ENCODE measurements around the gene FER1L5. TPM values are rescaled to one million over a fixed set of nuclear protein-coding genes. Genes with fewer than 3 reads are reported as not detected.

Gene FER1L5
- total RNA-seq, 1 experiment from 2014 or later, result 1.2 TPM

- no peak overlapping the region for H3K23ac ChIP-seq (ENCODE audit: insufficient read length, low read depth, low read length)
- no peak overlapping the region for H2AFZ ChIP-seq (ENCODE audit: low read length)
- Mint-ChIP-seq H3K27me3 (ENCODE audit: low read depth) (no peaks in the 10 kb centered on the region; the same call in 1 of the 2 replicates), H3K9me3 (no peaks in the 10 kb centered on the region; a peak in 1 of 5 replicates), H3K27ac (peak overlapping the region in 1 of 3 experiments; percentile 48; a peak in 1 of 7 replicates), H3K4me3 (no peak overlapping the region), H3K4me1 (no peaks in the 10 kb centered on the region), H3K36me3 (ENCODE audit: insufficient read depth in 1 of 3, low read depth in 3 of 3) (0 out of 7 replicates have a peak, but pooled peaks cover 0 to 2% (median 0%) of the 10 kb centered on the region in 3 experiments)
- no peaks in the 10 kb centered on the region for H3K79me2 ChIP-seq (ENCODE audit: insufficient read depth, low read length)
- no peak for TF ChIP-seq CTCF (conservative IDR thresholded peaks at IDR 0.05)
- H3K27me3 ChIP-seq (ENCODE audit: insufficient read depth, low read length), result no peaks in the 10 kb centered on the region
- H4K20me1 ChIP-seq (ENCODE audit: control insufficient read depth, insufficient read depth, insufficient read length), result no peaks in the 10 kb centered on the region
- H3K14ac ChIP-seq (ENCODE audit: insufficient read depth, low read length), result no peak overlapping the region
- no peaks in the 10 kb centered on the region for H3K4me1 ChIP-seq (ENCODE audit: insufficient read depth, low read length)
- no peak overlapping the region for H3K27ac ChIP-seq (ENCODE audit: insufficient read length, low read depth, low read length)
- H4K8ac ChIP-seq (replicated peaks; ENCODE audit: insufficient read length, low read depth, low read length), result no peak overlapping the region
- no peak overlapping the region for H3T11ph ChIP-seq (ENCODE audit: low read length)
- no peaks in the 10 kb centered on the region for H3K9me3 ChIP-seq (ENCODE audit: control insufficient read depth, low read depth, low read length)
- H3K79me1 ChIP-seq (ENCODE audit: insufficient read depth, low read depth, low read length, poor library complexity, severe bottlenecking), result no peaks in the 10 kb centered on the region
- no peak overlapping the region for H2BK15ac ChIP-seq (ENCODE audit: low read depth, low read length)
- no peaks in the 10 kb centered on the region for H3K23me2 ChIP-seq (ENCODE audit: insufficient read length, low read depth, low read length, poor library complexity, severe bottlenecking)
- no peak overlapping the region for H4K91ac ChIP-seq (ENCODE audit: insufficient read length, low read depth, low read length)
- no peak overlapping the region for H3K56ac ChIP-seq (ENCODE audit: insufficient read length, low read depth, low read length)
- DNase-seq, result no peak
- no peak overlapping the region for H2BK20ac ChIP-seq (ENCODE audit: low read depth, low read length, poor library complexity, severe bottlenecking)
- no peak overlapping the region for H2BK12ac ChIP-seq (ENCODE audit: insufficient read length, low read depth, low read length)
- H3K9ac ChIP-seq (ENCODE audit: extremely low read depth, insufficient read length, low read length), result no peak overlapping the region
- no peak overlapping the region for H3K4me2 ChIP-seq (ENCODE audit: insufficient read depth, insufficient read length, low read length)
- no peak overlapping the region for H2AK5ac ChIP-seq (ENCODE audit: insufficient read length, low read length)
- H4K5ac ChIP-seq (ENCODE audit: insufficient read length, low read depth, low read length), result no peak overlapping the region
- no peak overlapping the region for H2BK120ac ChIP-seq (ENCODE audit: low read depth, low read length, poor library complexity, severe bottlenecking)
- H3K18ac ChIP-seq (ENCODE audit: insufficient read length, low read depth, low read length), result no peak overlapping the region
- no peak overlapping the region for H3K4ac ChIP-seq (ENCODE audit: low read depth, low read length)
- H2BK5ac ChIP-seq (ENCODE audit: insufficient read length, low read length), result no peak overlapping the region
- no CpG with 5 or more reads among the region's 13 CpGs for WGBS (ENCODE audit: extremely low coverage, insufficient read length, low lambda C conversion rate)
Measured at GRCh38 chr2:96694816-96695455, 52.4 kb downstream of the FER1L5 start.
